Activated CD8-positive, alpha-beta T cell treated with anti-CD3 and anti-CD28 coated beads for 36 hours (primary cell): ENCODE results near the gene MTFMT. TPM values are rescaled to one million over a fixed set of nuclear protein-coding genes. Genes with fewer than 3 reads are reported as not detected.
"Not testable (repeated sequence)": the region's sequence is repeated elsewhere in the genome, so short reads cannot be mapped to it uniquely, and the experiment has no call there.

Experiments
- ATAC-seq: fragments of 200-7000 bp; cut with Tn5 transposase; one replicate; pipeline ENCODE4 v1.10.0; 2021; ENCODE audit warnings: mild to moderate bottlenecking, moderate library complexity
- CTCF ChIA-PET: fragments of 350-600 bp; sonication (Branson Sonifier 250); formaldehyde crosslinking; loops from one replicate; lab custom pipeline; 2021; ENCODE audit warnings: antibody characterized with exemption; lab: Charles Lee
- POLR2A ChIA-PET: fragments of 350-600 bp; sonication (Branson Sonifier 250); formaldehyde crosslinking; loops from one replicate; lab custom pipeline; 2021; ENCODE audit warnings: antibody characterized with exemption; lab: Charles Lee
- DNase-seq: peaks from one replicate; pipeline ENCODE4 v3.0.0-alpha.2; 2020
- H3K27ac Mint-ChIP-seq: one replicate; pipeline ENCODE4 v1.8.0; 2021; ENCODE audit warnings: mild to moderate bottlenecking, mixed read lengths
- H3K27me3 Mint-ChIP-seq: one replicate; pipeline ENCODE4 v1.8.0; 2021; ENCODE audit warnings: mixed read lengths
- H3K36me3 Mint-ChIP-seq: one replicate; pipeline ENCODE4 v1.8.0; 2021; ENCODE audit warnings: low read depth, mixed read lengths
- H3K4me1 Mint-ChIP-seq: one replicate; pipeline ENCODE4 v1.8.0; 2021; ENCODE audit warnings: low read depth, mixed read lengths
- H3K4me3 Mint-ChIP-seq: one replicate; pipeline ENCODE4 v1.8.0; 2021; ENCODE audit warnings: mild to moderate bottlenecking, moderate library complexity, mixed read lengths
- H3K9me3 Mint-ChIP-seq: one replicate; pipeline ENCODE4 v1.8.0; 2021; ENCODE audit warnings: mixed read lengths
- CTCF ChIP-seq: fragments of 200-600 bp; IDR thresholded peaks from one replicate; pipeline ENCODE4 v1.8.0; 2022; ENCODE audit warnings: antibody characterized with exemption, mild to moderate bottlenecking
- intact Hi-C: fragments of 100-400 bp; cut with micrococcal nuclease; formaldehyde crosslinking; loops from one replicate; pipeline ENCODE4 v1.10.0; 2022
- total RNA-seq, 2 experiments: library from RNA; stranded (reverse); gene quantifications; one replicate each; pipeline ENCODE4 v1.2.3, GENCODE V29; 2021

MTFMT gene
- total RNA-seq, 2 experiments from 2014 or later, result 19.7 to 21.0 TPM

DNA sequence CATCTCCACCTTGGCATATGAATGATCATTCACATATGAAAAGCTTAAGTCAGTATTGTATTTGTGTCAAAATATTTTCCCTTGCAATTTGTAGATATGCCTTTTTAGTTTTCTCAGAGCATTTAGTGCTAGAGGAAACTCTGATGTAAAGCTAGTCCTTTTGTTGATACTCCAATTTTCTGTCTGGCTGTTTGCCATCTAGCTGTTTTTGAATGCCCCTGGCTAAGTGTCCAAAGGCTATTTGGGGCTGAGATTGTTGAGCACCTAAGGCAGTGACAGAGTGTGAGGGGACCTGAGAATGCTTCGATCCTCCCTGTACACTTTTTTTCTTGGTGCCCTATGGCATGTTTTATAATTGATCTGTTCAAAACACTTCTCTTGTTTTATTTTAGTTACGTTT is 18.8 kb upstream of the MTFMT start:
- H3K4me3 Mint-ChIP-seq, result no peak overlapping the region
- peaks cover 17% of the 10 kb centered on the region for H3K4me1 Mint-ChIP-seq
- TF ChIP-seq CTCF, result no peak
- DNase-seq (no peak), ATAC-seq (no peak)
- intact Hi-C loops, result no loop called here
- CTCF ChIA-PET, result interaction anchor here (1.5 kb wide), 1 partner anchor 14 kb away, joined by 4 read pairs; no protein-coding TSS in a partner anchor
- H3K36me3 Mint-ChIP-seq, result no peaks in the 10 kb centered on the region
- H3K27me3 Mint-ChIP-seq, result peaks cover 1% of the 10 kb centered on the region
- no peak overlapping the region for H3K27ac Mint-ChIP-seq
- H3K9me3 Mint-ChIP-seq, result no peaks in the 10 kb centered on the region
- POLR2A ChIA-PET, result no interaction called here

DNA sequence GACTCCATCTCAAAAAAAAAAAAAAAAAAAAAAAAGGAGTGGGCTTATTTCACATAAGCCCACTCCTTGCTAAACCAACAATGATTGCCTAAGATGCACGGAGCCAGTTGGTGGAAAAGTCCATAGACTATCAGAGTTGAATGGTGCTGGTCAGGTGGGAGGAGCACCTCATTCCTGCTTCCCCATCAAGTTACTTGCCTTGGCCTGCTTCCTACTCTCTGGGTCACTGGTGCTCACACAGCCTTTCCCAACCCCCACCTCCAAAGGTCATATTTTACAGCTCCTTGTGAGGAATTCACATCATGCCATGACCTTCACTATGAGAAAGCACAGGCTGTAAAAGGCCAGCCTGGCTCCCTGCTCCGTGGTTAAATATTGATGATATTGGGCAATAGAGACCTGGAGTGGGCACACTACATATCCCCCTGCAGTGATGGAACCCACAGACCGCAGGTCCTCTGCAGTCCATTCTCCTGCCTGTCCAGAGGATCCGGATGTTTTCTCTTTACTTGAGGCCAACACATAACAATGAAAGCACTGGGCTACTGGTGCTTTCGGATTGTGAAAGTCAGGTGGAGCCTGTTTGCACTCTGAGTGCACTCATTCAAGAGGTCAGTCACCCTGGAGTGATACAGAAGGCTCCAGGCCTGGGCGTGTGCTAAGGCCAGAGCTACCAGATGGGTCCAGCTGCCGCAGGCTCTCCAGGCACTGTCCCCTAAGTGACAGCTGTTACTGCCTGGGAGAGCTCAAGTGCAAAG is 15.5 kb upstream of the MTFMT start, which contains the start of gene SLC51B:
TSS of gene SLC51B (plus strand) at position 664 of the 758 bp plus-strand sequence. CDS start 4,618 bp downstream, outside the sequence.
- CTCF ChIA-PET, result interaction anchor here (0.8 to 1.7 kb wide), 3 partner anchors 11 to 57 kb away, joined by 3 to 8 read pairs (median 4); no protein-coding TSS in a partner anchor
- no peak for ATAC-seq

GRCh38 chr15:65044218-65044617 is 14.8 kb upstream of the MTFMT start:
- H3K4me1 Mint-ChIP-seq, intact Hi-C loops, H3K27ac Mint-ChIP-seq, H3K9me3 Mint-ChIP-seq, H3K36me3 Mint-ChIP-seq, H3K4me3 Mint-ChIP-seq, H3K27me3 Mint-ChIP-seq: not testable (repeated sequence)
- ChIA-PET POLR2A (interaction anchor here (0.6 to 1.3 kb wide), 2 partner anchors 87 to 90 kb away, joined by 3 read pairs; no protein-coding TSS in a partner anchor), CTCF (interaction anchor here (0.8 to 2.7 kb wide), 5 partner anchors 10 to 57 kb away, joined by 3 to 10 read pairs (median 4); no protein-coding TSS in a partner anchor)
- DNase-seq, result peak; percentile 32
- ATAC-seq, result peak; percentile 51

More for the DNA sequence above, 15.5 kb upstream of the MTFMT start, which contains the start of gene SLC51B:
- Mint-ChIP-seq H3K4me3 (no peak within 1 kb of the TSS), H3K27me3 (peaks cover 1% of the 10 kb centered on the region), H3K9me3 (no peaks in the 10 kb centered on the region), H3K27ac (no peak within 1 kb of the TSS), H3K36me3 (no peaks in the 10 kb centered on the region), H3K4me1 (peaks cover 12% of the 10 kb centered on the region)
- intact Hi-C loops, result no loop called here
- DNase-seq, result no peak
- TF ChIP-seq CTCF, result no peak
- POLR2A ChIA-PET, result interaction anchor here (1.3 kb wide), 1 partner anchor 90 kb away, joined by 3 read pairs; no protein-coding TSS in a partner anchor

GRCh38 chr15:65042776-65043327 is 13.4 kb upstream of the MTFMT start:
- Mint-ChIP-seq H3K4me1 (peaks cover 3% of the 10 kb centered on the region), H3K9me3 (no peaks in the 10 kb centered on the region)
- intact Hi-C loops, result no loop called here

More at GRCh38 chr15:65042776-65043327, 13.4 kb upstream of the MTFMT start:
- ChIA-PET POLR2A (interaction anchor here (0.7 kb wide), 1 partner anchor 32 kb away, joined by 3 read pairs; no protein-coding TSS in a partner anchor), CTCF (interaction anchor here (0.8 to 2.7 kb wide), 6 partner anchors 9 to 58 kb away, joined by 3 to 12 read pairs (median 4); no protein-coding TSS in a partner anchor)
- ATAC-seq, result no peak
- Mint-ChIP-seq H3K4me3 (no peak overlapping the region), H3K27me3 (peaks cover 1% of the 10 kb centered on the region), H3K27ac (no peak overlapping the region), H3K36me3 (no peaks in the 10 kb centered on the region)
- DNase-seq, result no peak
- TF ChIP-seq CTCF, result no peak
